Measurements from ENCODE around the gene INPPL1.

INPPL1 gene

DNA sequence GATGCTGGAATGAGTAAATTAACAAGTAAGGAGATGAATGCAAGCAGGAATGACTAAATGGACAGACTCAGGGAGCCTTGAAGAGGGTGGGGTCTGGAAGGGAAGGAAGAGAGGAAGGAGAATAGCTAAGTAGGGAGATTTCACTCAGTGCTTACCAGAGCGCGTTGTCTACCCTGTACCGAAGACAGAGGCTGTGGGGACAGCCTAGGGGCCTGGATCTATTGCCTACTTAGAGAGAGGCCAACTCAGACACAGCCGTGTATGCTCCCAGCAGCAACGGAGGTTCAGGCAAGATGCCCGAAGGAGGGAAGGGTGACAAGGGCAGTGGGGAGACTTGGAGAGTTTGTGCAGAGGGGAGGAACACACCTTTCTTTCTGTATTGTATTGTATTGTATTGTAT is 7.9 kb upstream of the INPPL1 start, which contains the start of gene FOLR2:
Gene FOLR2, plus strand, starts transcription at position 157 of the 400 bp plus-strand sequence. CDS start 1,791 bp downstream, outside the sequence.
- TF ChIP-seq ZNF565 (CRISPR knock-in tag; conservative IDR thresholded peaks at IDR 0.05; ENCODE audit: low read depth) (no peak), RARB (CRISPR knock-in tag; IDR thresholded peaks at IDR 0.05) (no peak), ZFP3 (CRISPR knock-in tag; IDR thresholded peaks at IDR 0.05) (no peak), CSDC2 (CRISPR knock-in tag; IDR thresholded peaks at IDR 0.05) (no peak), ZFP30 (CRISPR knock-in tag; IDR thresholded peaks at IDR 0.05) (no peak), TCF4 (CRISPR knock-in tag; IDR thresholded peaks at IDR 0.05; ENCODE audit: borderline replicate concordance) (no peak), GLIS3 (CRISPR knock-in tag; IDR thresholded peaks at IDR 0.05) (no peak), ZNF8 (CRISPR knock-in tag; IDR thresholded peaks at IDR 0.05) (no peak), ISL1 (CRISPR knock-in tag; IDR thresholded peaks at IDR 0.05) (no peak), ESRRG (CRISPR knock-in tag; IDR thresholded peaks at IDR 0.05) (no peak), TOX (CRISPR knock-in tag; IDR thresholded peaks at IDR 0.05; ENCODE audit: borderline replicate concordance) (no peak), PPARA (CRISPR knock-in tag; IDR thresholded peaks at IDR 0.05; ENCODE audit: borderline replicate concordance) (no peak), SNAI2 (CRISPR knock-in tag; IDR thresholded peaks at IDR 0.05) (no peak), ARNTL (CRISPR knock-in tag; IDR thresholded peaks at IDR 0.05; ENCODE audit: borderline replicate concordance, low read depth) (no peak)
- TF ChIP-seq, protein P1, sequence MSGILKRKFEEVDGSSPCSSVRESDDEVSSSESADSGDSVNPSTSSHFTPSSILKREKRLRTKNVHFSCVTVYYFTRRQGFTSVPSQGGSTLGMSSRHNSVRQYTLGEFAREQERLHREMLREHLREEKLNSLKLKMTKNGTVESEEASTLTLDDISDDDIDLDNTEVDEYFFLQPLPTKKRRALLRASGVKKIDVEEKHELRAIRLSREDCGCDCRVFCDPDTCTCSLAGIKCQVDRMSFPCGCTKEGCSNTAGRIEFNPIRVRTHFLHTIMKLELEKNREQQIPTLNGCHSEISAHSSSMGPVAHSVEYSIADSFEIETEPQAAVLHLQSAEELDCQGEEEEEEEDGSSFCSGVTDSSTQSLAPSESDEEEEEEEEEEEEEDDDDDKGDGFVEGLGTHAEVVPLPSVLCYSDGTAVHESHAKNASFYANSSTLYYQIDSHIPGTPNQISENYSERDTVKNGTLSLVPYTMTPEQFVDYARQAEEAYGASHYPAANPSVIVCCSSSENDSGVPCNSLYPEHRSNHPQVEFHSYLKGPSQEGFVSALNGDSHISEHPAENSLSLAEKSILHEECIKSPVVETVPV (CRISPR knock-in tag; IDR thresholded peaks at IDR 0.05): no peak
- TF ChIP-seq, protein P2, sequence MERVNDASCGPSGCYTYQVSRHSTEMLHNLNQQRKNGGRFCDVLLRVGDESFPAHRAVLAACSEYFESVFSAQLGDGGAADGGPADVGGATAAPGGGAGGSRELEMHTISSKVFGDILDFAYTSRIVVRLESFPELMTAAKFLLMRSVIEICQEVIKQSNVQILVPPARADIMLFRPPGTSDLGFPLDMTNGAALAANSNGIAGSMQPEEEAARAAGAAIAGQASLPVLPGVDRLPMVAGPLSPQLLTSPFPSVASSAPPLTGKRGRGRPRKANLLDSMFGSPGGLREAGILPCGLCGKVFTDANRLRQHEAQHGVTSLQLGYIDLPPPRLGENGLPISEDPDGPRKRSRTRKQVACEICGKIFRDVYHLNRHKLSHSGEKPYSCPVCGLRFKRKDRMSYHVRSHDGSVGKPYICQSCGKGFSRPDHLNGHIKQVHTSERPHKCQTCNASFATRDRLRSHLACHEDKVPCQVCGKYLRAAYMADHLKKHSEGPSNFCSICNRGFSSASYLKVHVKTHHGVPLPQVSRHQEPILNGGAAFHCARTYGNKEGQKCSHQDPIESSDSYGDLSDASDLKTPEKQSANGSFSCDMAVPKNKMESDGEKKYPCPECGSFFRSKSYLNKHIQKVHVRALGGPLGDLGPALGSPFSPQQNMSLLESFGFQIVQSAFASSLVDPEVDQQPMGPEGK (CRISPR knock-in tag; IDR thresholded peaks at IDR 0.05; ENCODE audit: borderline replicate concordance): no peak
- TF ChIP-seq, protein P3, sequence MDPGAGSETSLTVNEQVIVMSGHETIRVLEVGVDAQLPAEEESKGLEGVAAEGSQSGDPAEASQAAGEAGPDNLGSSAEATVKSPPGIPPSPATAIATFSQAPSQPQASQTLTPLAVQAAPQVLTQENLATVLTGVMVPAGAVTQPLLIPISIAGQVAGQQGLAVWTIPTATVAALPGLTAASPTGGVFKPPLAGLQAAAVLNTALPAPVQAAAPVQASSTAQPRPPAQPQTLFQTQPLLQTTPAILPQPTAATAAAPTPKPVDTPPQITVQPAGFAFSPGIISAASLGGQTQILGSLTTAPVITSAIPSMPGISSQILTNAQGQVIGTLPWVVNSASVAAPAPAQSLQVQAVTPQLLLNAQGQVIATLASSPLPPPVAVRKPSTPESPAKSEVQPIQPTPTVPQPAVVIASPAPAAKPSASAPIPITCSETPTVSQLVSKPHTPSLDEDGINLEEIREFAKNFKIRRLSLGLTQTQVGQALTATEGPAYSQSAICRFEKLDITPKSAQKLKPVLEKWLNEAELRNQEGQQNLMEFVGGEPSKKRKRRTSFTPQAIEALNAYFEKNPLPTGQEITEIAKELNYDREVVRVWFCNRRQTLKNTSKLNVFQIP (CRISPR knock-in tag; IDR thresholded peaks at IDR 0.05; ENCODE audit: borderline replicate concordance, low read depth): no peak
- TF ChIP-seq, protein P4, sequence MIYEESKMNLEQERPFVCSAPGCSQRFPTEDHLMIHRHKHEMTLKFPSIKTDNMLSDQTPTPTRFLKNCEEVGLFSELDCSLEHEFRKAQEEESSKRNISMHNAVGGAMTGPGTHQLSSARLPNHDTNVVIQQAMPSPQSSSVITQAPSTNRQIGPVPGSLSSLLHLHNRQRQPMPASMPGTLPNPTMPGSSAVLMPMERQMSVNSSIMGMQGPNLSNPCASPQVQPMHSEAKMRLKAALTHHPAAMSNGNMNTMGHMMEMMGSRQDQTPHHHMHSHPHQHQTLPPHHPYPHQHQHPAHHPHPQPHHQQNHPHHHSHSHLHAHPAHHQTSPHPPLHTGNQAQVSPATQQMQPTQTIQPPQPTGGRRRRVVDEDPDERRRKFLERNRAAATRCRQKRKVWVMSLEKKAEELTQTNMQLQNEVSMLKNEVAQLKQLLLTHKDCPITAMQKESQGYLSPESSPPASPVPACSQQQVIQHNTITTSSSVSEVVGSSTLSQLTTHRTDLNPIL (CRISPR knock-in tag; IDR thresholded peaks at IDR 0.05; ENCODE audit: low read depth): no peak
- no peak for ATAC-seq

DNA sequence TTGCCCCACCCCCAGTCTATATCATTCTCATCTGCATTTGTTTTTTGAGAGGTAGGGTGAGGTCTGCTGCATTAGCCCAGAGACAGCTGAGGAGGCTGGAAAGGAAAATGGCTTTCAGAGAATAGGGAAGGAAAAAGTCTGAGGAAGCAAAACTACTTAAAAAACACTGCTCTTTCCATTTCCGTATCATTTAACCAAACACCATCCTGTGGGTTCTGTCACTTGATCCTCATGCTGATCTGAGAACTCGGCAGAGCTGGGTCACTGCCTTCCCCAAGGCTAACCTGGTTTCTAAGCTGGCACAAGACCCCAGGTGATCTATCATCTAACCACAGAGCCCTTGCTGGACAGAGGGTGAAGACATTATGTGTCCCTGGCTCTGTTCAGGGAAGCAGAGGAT is 6.7 kb upstream of the INPPL1 start:
- TF ChIP-seq, protein P2 (CRISPR knock-in tag; IDR thresholded peaks at IDR 0.05; ENCODE audit: borderline replicate concordance): no peak
- TF ChIP-seq CSDC2 (CRISPR knock-in tag; IDR thresholded peaks at IDR 0.05): no peak
- TF ChIP-seq, protein P5, sequence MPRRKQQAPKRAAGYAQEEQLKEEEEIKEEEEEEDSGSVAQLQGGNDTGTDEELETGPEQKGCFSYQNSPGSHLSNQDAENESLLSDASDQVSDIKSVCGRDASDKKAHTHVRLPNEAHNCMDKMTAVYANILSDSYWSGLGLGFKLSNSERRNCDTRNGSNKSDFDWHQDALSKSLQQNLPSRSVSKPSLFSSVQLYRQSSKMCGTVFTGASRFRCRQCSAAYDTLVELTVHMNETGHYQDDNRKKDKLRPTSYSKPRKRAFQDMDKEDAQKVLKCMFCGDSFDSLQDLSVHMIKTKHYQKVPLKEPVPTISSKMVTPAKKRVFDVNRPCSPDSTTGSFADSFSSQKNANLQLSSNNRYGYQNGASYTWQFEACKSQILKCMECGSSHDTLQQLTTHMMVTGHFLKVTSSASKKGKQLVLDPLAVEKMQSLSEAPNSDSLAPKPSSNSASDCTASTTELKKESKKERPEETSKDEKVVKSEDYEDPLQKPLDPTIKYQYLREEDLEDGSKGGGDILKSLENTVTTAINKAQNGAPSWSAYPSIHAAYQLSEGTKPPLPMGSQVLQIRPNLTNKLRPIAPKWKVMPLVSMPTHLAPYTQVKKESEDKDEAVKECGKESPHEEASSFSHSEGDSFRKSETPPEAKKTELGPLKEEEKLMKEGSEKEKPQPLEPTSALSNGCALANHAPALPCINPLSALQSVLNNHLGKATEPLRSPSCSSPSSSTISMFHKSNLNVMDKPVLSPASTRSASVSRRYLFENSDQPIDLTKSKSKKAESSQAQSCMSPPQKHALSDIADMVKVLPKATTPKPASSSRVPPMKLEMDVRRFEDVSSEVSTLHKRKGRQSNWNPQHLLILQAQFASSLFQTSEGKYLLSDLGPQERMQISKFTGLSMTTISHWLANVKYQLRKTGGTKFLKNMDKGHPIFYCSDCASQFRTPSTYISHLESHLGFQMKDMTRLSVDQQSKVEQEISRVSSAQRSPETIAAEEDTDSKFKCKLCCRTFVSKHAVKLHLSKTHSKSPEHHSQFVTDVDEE (CRISPR knock-in tag; IDR thresholded peaks at IDR 0.05): no peak
- TF ChIP-seq, protein P1 (CRISPR knock-in tag; IDR thresholded peaks at IDR 0.05): no peak
- no peak for TF ChIP-seq TCF4 (CRISPR knock-in tag; IDR thresholded peaks at IDR 0.05; ENCODE audit: borderline replicate concordance)
- no peak for TF ChIP-seq ZC3H10 (CRISPR knock-in tag; IDR thresholded peaks at IDR 0.05)
- TF ChIP-seq ZNF8 (CRISPR knock-in tag; IDR thresholded peaks at IDR 0.05): no peak
- no peak for TF ChIP-seq ZNF70 (CRISPR knock-in tag; IDR thresholded peaks at IDR 0.05)
- TF ChIP-seq ZNF565 (CRISPR knock-in tag; conservative IDR thresholded peaks at IDR 0.05; ENCODE audit: low read depth): no peak
- ATAC-seq: no peak
